HepG2 (cell line): ENCODE data around the gene ERC1. TPM values are rescaled to one million over a fixed set of nuclear protein-coding genes. Genes with fewer than 3 reads are reported as not detected.
A peak's percentile ranks its signal among the peaks of the same experiment; 100 is the strongest.

ENCODE experiments used
- ATAC-seq: fragments of 200-7000 bp; cut with Tn5 transposase; 3 replicates; pipeline ENCODE4 v1.9.1; 2020; ENCODE audit warnings: mild to moderate bottlenecking, moderate library complexity
- BruUV-seq: library from RNA; stranded (reverse); fragments of 400-500 nt; replicated peaks from 2 replicates; lab custom pipeline; 2021; lab: Mats Ljungman, UMichigan
- CTCF ChIA-PET: fragments of 300-600 bp; formaldehyde crosslinking; extraction: SDS; loops from one replicate; lab custom pipeline; 2021; ENCODE audit warnings: low total read pairs, inconsistent platforms, low intra/inter-chr PET ratio; lab: Yijun Ruan, JAX
- POLR2A ChIA-PET: fragments of 350-600 bp; sonication (Branson Sonifier 250); formaldehyde crosslinking; loops from one replicate; lab custom pipeline; 2020; ENCODE audit warnings: antibody characterized with exemption, inconsistent platforms; lab: Yijun Ruan, JAX
- DNase-seq: peaks from one replicate; pipeline ENCODE4 v3.0.0-alpha.2; 2015; ENCODE audit warnings: low spot score
- FAIRE-seq: peaks from 3 replicates; lab custom pipeline; 2011; peaks lifted over from hg19 to GRCh38; lab: Jason Lieb, UNC
- H2AFZ ChIP-seq: one replicate; pipeline ENCODE4 v1.6.1; 2011; ENCODE audit warnings: low read length, inconsistent platforms
- H3K27ac ChIP-seq: fragments of 300-600 bp; 3 replicates; pipeline ENCODE4 v1.8.0; 2011; ENCODE audit warnings: mixed run types, mild to moderate bottlenecking, mixed read lengths, low read length, inconsistent platforms; ENCODE audit not compliant: insufficient read depth; ENCODE audit errors: extremely low read length
- H3K27me3 ChIP-seq, 2 experiments: fragments of 200-600 bp in 1 of 2; 2 replicates in 1 of 2; 3 replicates in 1 of 2; pipeline versions ENCODE4 v1.6.0 to v1.8.0; 2011; ENCODE audit warnings: low read length in 2 of 2, mild to moderate bottlenecking in 2 of 2, moderate library complexity in 2 of 2, inconsistent platforms in 1 of 2; ENCODE audit not compliant: insufficient read depth in 2 of 2, control insufficient read depth in 1 of 2
- H3K36me3 ChIP-seq, 2 experiments: fragments of 200-600 bp in 1 of 2; replicated peaks in 1 of 2; 2 replicates in 1 of 2; 3 replicates in 1 of 2; pipeline versions ENCODE4 v1.5.1 to v1.8.0; 2011; ENCODE audit warnings: low read length in 2 of 2, inconsistent platforms in 1 of 2; ENCODE audit not compliant: insufficient read depth in 2 of 2, control insufficient read depth in 1 of 2
- H3K4me1 ChIP-seq: 2 replicates; pipeline ENCODE4 v1.5.1; 2012; ENCODE audit warnings: low read length, inconsistent platforms; ENCODE audit not compliant: insufficient read depth
- H3K4me2 ChIP-seq: 2 replicates; pipeline ENCODE4 v1.6.0; 2011; ENCODE audit warnings: low read depth, low read length, inconsistent platforms
- H3K4me3 ChIP-seq, 3 experiments: fragments of 200-600 bp in 1 of 3; sonication (generic), shearing (Covaris generic) in 1 of 3; replicated peaks in 1 of 3; 2 replicates each; pipeline ENCODE4 v1.5.1; 2011 to 2016; ENCODE audit warnings: low read length in 3 of 3, inconsistent platforms in 2 of 3, low read depth in 2 of 3, mild to moderate bottlenecking in 2 of 3, control low read depth in 1 of 3, mixed read lengths in 1 of 3; ENCODE audit not compliant: insufficient read depth in 1 of 3
- H3K79me2 ChIP-seq: one replicate; pipeline ENCODE4 v1.6.1; 2011; ENCODE audit warnings: low read length, inconsistent platforms; ENCODE audit not compliant: insufficient read depth
- H3K9ac ChIP-seq: 2 replicates; pipeline ENCODE4 v1.6.0; 2011; ENCODE audit warnings: mild to moderate bottlenecking, low read depth, low read length, inconsistent platforms; ENCODE audit not compliant: insufficient read depth
- H3K9me3 ChIP-seq: 2 replicates; pipeline ENCODE4 v1.5.1; 2012; ENCODE audit warnings: mild to moderate bottlenecking, low read length
- H4K20me1 ChIP-seq: 2 replicates; pipeline ENCODE4 v1.6.0; 2011; ENCODE audit warnings: inconsistent platforms, mild to moderate bottlenecking, low read length, moderate library complexity; ENCODE audit not compliant: insufficient read depth
- BCL3 ChIP-seq: sonication (generic); formaldehyde crosslinking; IDR thresholded peaks from 2 replicates; pipeline ENCODE4 v1.5.1; 2020; ENCODE audit warnings: mild to moderate bottlenecking, missing genetic modification reagents, moderate library complexity
- CERS6 ChIP-seq: sonication (generic); formaldehyde crosslinking; IDR thresholded peaks from 2 replicates; pipeline ENCODE4 v1.5.0; 2020; ENCODE audit warnings: missing genetic modification reagents
- HOXA3 ChIP-seq: sonication (generic); formaldehyde crosslinking; IDR thresholded peaks from 2 replicates; pipeline ENCODE4 v1.5.0; 2020; ENCODE audit warnings: missing genetic modification reagents
- KMT2B ChIP-seq: IDR thresholded peaks from 2 replicates; pipeline ENCODE4 v1.6.1; 2016; ENCODE audit warnings: missing genetic modification reagents, missing compliant biosample characterization
- NFKBIZ ChIP-seq: IDR thresholded peaks from 2 replicates; pipeline ENCODE4 v1.6.1; 2018; ENCODE audit warnings: missing genetic modification reagents, missing compliant biosample characterization
- RORA ChIP-seq: sonication (generic); formaldehyde crosslinking; IDR thresholded peaks from 2 replicates; pipeline ENCODE4 v1.5.0; 2020; ENCODE audit warnings: mild to moderate bottlenecking, missing genetic modification reagents, moderate library complexity
- SP140L ChIP-seq: sonication (generic); formaldehyde crosslinking; IDR thresholded peaks from 2 replicates; pipeline ENCODE4 v1.4.0; 2020; ENCODE audit warnings: missing genetic modification reagents, borderline replicate concordance
- USF2 ChIP-seq, 2 experiments: sonication (generic) in 1 of 2; formaldehyde crosslinking in 1 of 2; IDR thresholded peaks; 2 replicates each; pipeline versions ENCODE4 v1.5.1 to v1.6.1; 2011 to 2020; ENCODE audit warnings: borderline replicate concordance in 1 of 2, low read depth in 1 of 2, low read length in 1 of 2, mild to moderate bottlenecking in 1 of 2, missing genetic modification reagents in 1 of 2, moderate library complexity in 1 of 2
- ZNF10 ChIP-seq: sonication (generic); formaldehyde crosslinking; IDR thresholded peaks from 2 replicates; pipeline ENCODE4 v1.4.0; 2020; ENCODE audit warnings: mild to moderate bottlenecking, low read depth, missing genetic modification reagents, borderline replicate concordance
- ZNF431 ChIP-seq: sonication (generic); formaldehyde crosslinking; IDR thresholded peaks from 2 replicates; pipeline ENCODE4 v1.9.0; 2022; ENCODE audit warnings: missing genetic modification reagents, low read depth, mild to moderate bottlenecking, borderline replicate concordance
- ZNF547 ChIP-seq: sonication (generic); formaldehyde crosslinking; IDR thresholded peaks from 2 replicates; pipeline ENCODE4 v1.5.1; 2020; ENCODE audit warnings: mild to moderate bottlenecking, missing genetic modification reagents
- ZSCAN22 ChIP-seq: sonication (generic); formaldehyde crosslinking; IDR thresholded peaks from 2 replicates; pipeline ENCODE4 v1.4.0; 2020; ENCODE audit warnings: mild to moderate bottlenecking, missing genetic modification reagents
- WGBS: methylation state at CpG from one replicate; pipeline ENCODE4 v1.1.6; 2017; ENCODE audit warnings: low lambda C conversion rate; 5-methylcytosine and 5-hydroxymethylcytosine counted together
- in situ Hi-C: cut with HindIII; loops from 2 replicates; pipeline ENCODE4 v1.10.0; 2017; ENCODE audit warnings: low pct_unique_long_range_greater_than_20kb; ENCODE audit not compliant: extremely low pct_ligation_motif_present
- intact Hi-C: fragments of 100-400 bp; cut with micrococcal nuclease; formaldehyde crosslinking; loops from one replicate; pipeline ENCODE4 v1.10.0; 2022; ENCODE audit not compliant: unreplicated experiment
- polyA plus RNA-seq, 8 experiments: library from polyadenylated mRNA; depleted of rRNA in 3 of 8; stranded (reverse) in 7 of 8; unstranded in 1 of 8; fragments of >200 nt; fragmentation: Illumina TruSeq in 4 of 8; extraction: Trizol in 4 of 8; gene quantifications; 2 replicates each; pipeline versions ENCODE4 v1.2.1 to v1.2.3, GENCODE V29; 2011 to 2016; ENCODE audit warnings: low read depth in 4 of 8, missing spikeins in 1 of 8, mixed read lengths in 1 of 8; ENCODE audit not compliant: insufficient read depth in 1 of 8
- total RNA-seq, 5 experiments: library from RNA; depleted of rRNA; stranded (reverse); fragments of >200 nt; fragmentation: Illumina TruSeq; extraction: Trizol; gene quantifications; 2 replicates each; pipeline ENCODE4 v1.2.3, GENCODE V29; 2016; ENCODE audit warnings: low read depth in 1 of 5

The ERC1 gene
- total and polyA plus RNA-seq, 2 of the 13 experiments (the other 11 are each of a cell fraction or from before 2014, with no cell fraction given), result 6.1 to 12.4 TPM

GRCh38 chr12:1498199-1498740, 507.2 kb downstream of the ERC1 start:
- H3K4me1 ChIP-seq, result no peaks in the 10 kb centered on the region
- WGBS, result 71% methylated on average over 13 of the region's 18 CpGs
- no peak overlapping the region for H3K9ac ChIP-seq
- H3K27me3 ChIP-seq, result peaks cover 4 to 17% of the 10 kb centered on the region in 2 experiments; a peak in 4 of 5 replicates
- intact Hi-C loops, result no loop called here
- no peaks in the 10 kb centered on the region; the same call in 1 of the 2 replicates for H4K20me1 ChIP-seq
- no peak overlapping the region for H3K4me2 ChIP-seq
- H3K9me3 ChIP-seq, result no peaks in the 10 kb centered on the region
- no peak overlapping the region for H3K4me3 ChIP-seq
- no peak overlapping the region for H3K27ac ChIP-seq
- H3K79me2 ChIP-seq, result no peaks in the 10 kb centered on the region
- DNase-seq, result no peak
- TF ChIP-seq ZNF431 (no peak), KMT2B (CRISPR knock-in tag) (no peak), NFKBIZ (CRISPR knock-in tag) (no peak), USF2 (IDR thresholded peaks at IDR 0.05; ENCODE audit: low read depth, low read length) (no peak), USF2 (CRISPR knock-in tag; IDR thresholded peaks at IDR 0.05; ENCODE audit: borderline replicate concordance) (no peak), ZSCAN22 (CRISPR knock-in tag) (no peak)
- FAIRE-seq, result no peak
- H2AFZ ChIP-seq, result no peak overlapping the region
- peak; percentile 50 for ATAC-seq
- no TSS peak for BruUV-seq
- ChIA-PET POLR2A (no interaction called here), CTCF (no interaction called here)
- in situ Hi-C loops, result no loop called here
- no peaks in the 10 kb centered on the region for H3K36me3 ChIP-seq

- Histone ChIP-seq H3K27ac (no peak overlapping the region), H3K4me1 (no peaks in the 10 kb centered on the region), H4K20me1 (no peaks in the 10 kb centered on the region; the same call in 1 of the 2 replicates), H3K4me2 (no peak overlapping the region), H3K4me3 (no peak overlapping the region), H3K9ac (no peak overlapping the region), H3K79me2 (no peaks in the 10 kb centered on the region), H2AFZ (no peak overlapping the region), H3K9me3 (no peaks in the 10 kb centered on the region), H3K27me3 (peaks cover 4 to 20% of the 10 kb centered on the region in 2 experiments; a peak in 4 of 5 replicates), H3K36me3 (no peaks in the 10 kb centered on the region)
- 80% methylated on average over 10 of the region's 12 CpGs for WGBS
- no peak for DNase-seq
- intact Hi-C loops, result no loop called here
- in situ Hi-C loops, result no loop called here
- no TSS peak for BruUV-seq
- ChIA-PET POLR2A (no interaction called here), CTCF (no interaction called here)
- ATAC-seq, result no peak
- no peak for FAIRE-seq
- TF ChIP-seq HOXA3 (CRISPR knock-in tag), result no peak
- no peak for TF ChIP-seq CERS6 (CRISPR knock-in tag)
- no peak for TF ChIP-seq ZNF10
- TF ChIP-seq SP140L, result no peak
- TF ChIP-seq BCL3 (CRISPR knock-in tag), result no peak
- TF ChIP-seq ZNF547 (CRISPR knock-in tag), result no peak
- TF ChIP-seq RORA (CRISPR knock-in tag), result no peak
Observed at GRCh38 chr12:1499351-1499750, 508.3 kb downstream of the ERC1 start.
